WERI-Rb-1 (cell line): Measurements from ENCODE around the gene C6orf136.

Experiments used
- DNase-seq: peaks from one replicate; pipeline ENCODE4 v3.0.0-alpha.2; 2020
- H3K27ac ChIP-seq: fragments of 250-450 bp; sonication (Bioruptor Pico); 2 replicates; pipeline ENCODE4 v1.5.1; 2020; ENCODE audit warnings: mild to moderate bottlenecking, moderate library complexity
- H3K27me3 ChIP-seq: fragments of 250-450 bp; sonication (Bioruptor Pico); 2 replicates; pipeline ENCODE4 v1.5.1; 2021; ENCODE audit warnings: mild to moderate bottlenecking, low read depth, moderate library complexity; ENCODE audit not compliant: insufficient read depth, severe bottlenecking
- H3K36me3 ChIP-seq: fragments of 250-450 bp; sonication (Bioruptor Pico); 2 replicates; pipeline ENCODE4 v1.5.1; 2020; ENCODE audit warnings: mild to moderate bottlenecking, moderate library complexity
- H3K4me3 ChIP-seq: 2 replicates; pipeline ENCODE4 v1.5.1; 2011; ENCODE audit warnings: low read depth, mild to moderate bottlenecking, control low read depth, low read length
- H3K9me3 ChIP-seq: fragments of 250-450 bp; sonication (Bioruptor Pico); 2 replicates; pipeline ENCODE4 v1.5.1; 2021; ENCODE audit warnings: mild to moderate bottlenecking, moderate library complexity; ENCODE audit not compliant: severe bottlenecking
- CTCF ChIP-seq: IDR thresholded peaks from 2 replicates; pipeline ENCODE4 v1.5.1; 2011; ENCODE audit warnings: low read depth, mild to moderate bottlenecking, control low read depth, inconsistent platforms, low read length

The C6orf136 gene

GRCh38 chr6:30615219-30615957 is 31.5 kb upstream of the C6orf136 start:
- H3K4me3 ChIP-seq = peak overlapping the region; percentile 78
- peak overlapping the region; percentile 98 for H3K27ac ChIP-seq
- H3K36me3 ChIP-seq = peaks cover 58% of the 10 kb centered on the region
- TF ChIP-seq CTCF = no peak
- no peaks in the 10 kb centered on the region for H3K9me3 ChIP-seq
- H3K27me3 ChIP-seq = no peaks in the 10 kb centered on the region
- DNase-seq = peak; percentile 63

GRCh38 chr6:30615958-30616810 is 30.7 kb upstream of the C6orf136 start:
- Histone ChIP-seq H3K4me3 (peak overlapping the region; percentile 78), H3K27me3 (no peaks in the 10 kb centered on the region), H3K9me3 (no peaks in the 10 kb centered on the region), H3K36me3 (peaks cover 60% of the 10 kb centered on the region), H3K27ac (peak overlapping the region; percentile 98)
- DNase-seq = peak; percentile 82
- TF ChIP-seq CTCF = no peak

- no peaks in the 10 kb centered on the region for H3K9me3 ChIP-seq
- DNase-seq = peak; percentile 100
- no peaks in the 10 kb centered on the region for H3K27me3 ChIP-seq
- TF ChIP-seq CTCF = no peak
- H3K27ac ChIP-seq = peak within 1 kb of the TSS; percentile 98
- peaks cover 61% of the 10 kb centered on the region for H3K36me3 ChIP-seq
- H3K4me3 ChIP-seq = peak within 1 kb of the TSS; percentile 78
Observed at GRCh38 chr6:30616811-30617564, 29.9 kb upstream of the C6orf136 start, which contains the start of gene PPP1R10. Gene PPP1R10, minus strand, starts transcription at chr6:30617243. Its CDS starts 7,299 bp downstream, at chr6:30609944.

GRCh38 chr6:30617565-30618269 is 29.2 kb upstream of the C6orf136 start, which contains the start of gene MRPS18B:
Gene MRPS18B, plus strand, starts transcription at chr6:30617840. Its CDS starts 26 bp downstream, at chr6:30617866.
- DNase-seq = peak; percentile 100

More at GRCh38 chr6:30617565-30618269, 29.2 kb upstream of the C6orf136 start, which contains the start of gene MRPS18B:
- Histone ChIP-seq H3K9me3 (no peaks in the 10 kb centered on the region), H3K27ac (peak within 1 kb of the TSS; percentile 98), H3K36me3 (peaks cover 66% of the 10 kb centered on the region), H3K27me3 (no peaks in the 10 kb centered on the region), H3K4me3 (peak within 1 kb of the TSS; percentile 78)
- no peak for TF ChIP-seq CTCF
